Lung (tissue), 12 donors: ENCODE results near the gene MEAK7. TPM values are rescaled to one million over a fixed set of nuclear protein-coding genes. Genes with fewer than 3 reads are reported as not detected.

Experiments
- ATAC-seq: fragments of 200-7000 bp; cut with Tn5 transposase; one replicate; pipeline ENCODE4 v1.9.1; 2020; ENCODE audit warnings: moderate number of reproducible peaks; ENCODE audit not compliant: insufficient read depth, low FRiP score
- DNase-seq, 3 donors: peaks; one replicate each; pipeline ENCODE4 v3.0.0-alpha.2; 2013 to 2017
- H3K27ac ChIP-seq, 2 donors: one replicate each; pipeline ENCODE4 v1.5.1; 2013; ENCODE audit warnings: mild to moderate bottlenecking in 2 of 2, moderate library complexity in 2 of 2, control low read depth in 1 of 2, inconsistent platforms in 1 of 2, low read depth in 1 of 2, low read length in 1 of 2
- H3K27me3 ChIP-seq, 3 donors: one replicate each; pipeline ENCODE4 v1.5.1; 2013; ENCODE audit warnings: low read length in 2 of 3; ENCODE audit not compliant: control insufficient read depth in 3 of 3, insufficient read depth in 3 of 3
- H3K36me3 ChIP-seq, 4 donors: one replicate each; pipeline ENCODE4 v1.5.1; 2013; ENCODE audit warnings: low read length in 4 of 4, mild to moderate bottlenecking in 1 of 4, moderate library complexity in 1 of 4; ENCODE audit not compliant: control insufficient read depth in 4 of 4, insufficient read depth in 4 of 4
- H3K4me1 ChIP-seq, 5 donors: one replicate each; pipeline ENCODE4 v1.5.1; 2013; ENCODE audit warnings: low read length in 5 of 5, mild to moderate bottlenecking in 2 of 5, moderate library complexity in 1 of 5; ENCODE audit not compliant: control insufficient read depth in 5 of 5, insufficient read depth in 5 of 5
- H3K4me3 ChIP-seq: one replicate; pipeline ENCODE4 v1.5.1; 2013; ENCODE audit warnings: mild to moderate bottlenecking, control low read depth, moderate library complexity
- H3K9ac ChIP-seq, 2 donors: one replicate each; pipeline ENCODE4 v1.5.1; 2013; ENCODE audit warnings: low read length in 2 of 2, control low read depth in 1 of 2; ENCODE audit not compliant: insufficient read depth in 1 of 2
- H3K9me3 ChIP-seq, 4 donors: one replicate each; pipeline ENCODE4 v1.5.1; 2013; ENCODE audit warnings: low read length in 3 of 4, mild to moderate bottlenecking in 1 of 4, moderate library complexity in 1 of 4; ENCODE audit not compliant: control insufficient read depth in 4 of 4, insufficient read depth in 3 of 4
- CTCF ChIP-seq: IDR thresholded peaks from 2 replicates; pipeline ENCODE4 v1.5.1; 2012; ENCODE audit warnings: mild to moderate bottlenecking; ENCODE audit errors: control extremely low read depth, extremely low read depth
- WGBS, 2 donors: extraction: QIAGEN DNeasy Blood & Tissue Kit; methylation state at CpG; one replicate each; pipeline ENCODE4 v1.1.7; 2013; 5-methylcytosine and 5-hydroxymethylcytosine counted together
- polyA plus RNA-seq, 2 donors: library from polyadenylated mRNA; stranded (reverse); fragments of 200-250 nt; gene quantifications; one replicate each; pipeline ENCODE4 v1.2.1, GENCODE V29; 2013
- total RNA-seq, 2 donors: library from RNA; depleted of rRNA in 1 of 2; stranded (reverse); fragments of >200 nt in 1 of 2; gene quantifications; one replicate each; pipeline ENCODE4 v1.2.1, GENCODE V29; 2014 to 2021
- donor health status: control.
- donor health status: control.
- donor health status: Bipolar disorder and iron deficiency.
- donor health status: healthy.
- donor health status: DM: yes; HTN: yes; CAD: no.

Gene MEAK7
- total and polyA plus RNA-seq, 4 donors = 4.8 to 16.9 (median 11.2) TPM

- Histone ChIP-seq H3K27ac (no peak overlapping the region), H3K9me3 (peaks cover 0 to 2% (median 0%) of the 10 kb centered on the region in 4 donors), H3K9ac (no peak overlapping the region), H3K36me3 (peaks cover 13 to 50% (median 31%) of the 10 kb centered on the region in 4 donors), H3K4me3 (no peak overlapping the region), H3K4me1 (no peaks in the 10 kb centered on the region), H3K27me3 (no peaks in the 10 kb centered on the region)
- no peak for TF ChIP-seq CTCF
- 86 to 91% methylated on average over 18 of the region's 18 CpGs for WGBS, 2 donors
- DNase-seq (no peak), ATAC-seq (no peak)
Measured at GRCh38 chr16:84497418-84498222, 6.8 kb downstream of the MEAK7 start.

GRCh38 chr16:84496991-84497390 lies 7.5 kb downstream of the MEAK7 start:
- Histone ChIP-seq H3K9me3 (peaks cover 0 to 2% (median 0%) of the 10 kb centered on the region in 4 donors), H3K27me3 (no peaks in the 10 kb centered on the region), H3K4me3 (no peak overlapping the region), H3K27ac (no peak overlapping the region), H3K36me3 (peaks cover 13 to 50% (median 29%) of the 10 kb centered on the region in 4 donors), H3K4me1 (no peaks in the 10 kb centered on the region), H3K9ac (no peak overlapping the region)
- 96 to 100% methylated on average over 3 of the region's 3 CpGs for WGBS, 2 donors
- TF ChIP-seq CTCF = no peak
- DNase-seq = no peak
- no peak for ATAC-seq

GRCh38 chr16:84495506-84495905 lies 9.0 kb downstream of the MEAK7 start:
- TF ChIP-seq CTCF = no peak
- WGBS, 2 donors = 96 to 97% methylated on average over 11 of the region's 11 CpGs
- DNase-seq = no peak
- Histone ChIP-seq H3K27me3 (no peaks in the 10 kb centered on the region), H3K27ac (no peak overlapping the region), H3K36me3 (peaks cover 13 to 50% (median 31%) of the 10 kb centered on the region in 4 donors), H3K9ac (no peak overlapping the region), H3K4me3 (no peak overlapping the region), H3K9me3 (peaks cover 0 to 2% (median 0%) of the 10 kb centered on the region in 4 donors), H3K4me1 (no peaks in the 10 kb centered on the region)
- no peak for ATAC-seq
